Right kidney (tissue), 1 donor: Measurements from ENCODE around the gene SSBP3.
"Not testable (repeated sequence)": the region's sequence is repeated elsewhere in the genome, so short reads cannot be mapped to it uniquely, and the experiment has no call there.

Experiments
- DNase-seq: peaks from one replicate; pipeline ENCODE4 v3.0.0-alpha.2; 2016

The SSBP3 gene

DNA sequence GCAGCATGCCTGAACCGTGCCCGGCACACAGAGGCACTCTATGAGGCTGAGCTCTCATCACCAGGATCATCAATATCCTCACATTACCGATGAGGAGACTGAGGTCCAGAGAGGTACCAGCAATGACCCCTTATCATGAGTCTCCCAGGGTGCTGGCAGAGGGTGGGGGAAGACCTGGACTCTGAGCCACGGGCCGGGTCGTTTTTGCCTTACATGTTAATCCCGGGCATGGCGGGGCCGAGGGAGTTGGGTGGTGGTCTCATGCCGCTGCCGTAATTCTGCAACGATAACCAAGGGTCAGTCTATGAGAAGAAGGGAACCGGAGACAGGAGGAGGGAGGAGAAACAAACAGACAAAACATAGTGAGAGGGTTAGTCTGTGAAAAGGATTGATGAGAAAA, 163.2 kb downstream of the SSBP3 start:
- no peak for DNase-seq

GRCh38 chr1:54241364-54241763, 164.8 kb downstream of the SSBP3 start:
- DNase-seq, result no peak

GRCh38 chr1:54240741-54241335, 165.4 kb downstream of the SSBP3 start:
- no peak for DNase-seq

- DNase-seq, result no peak
Observed at GRCh38 chr1:54239631-54240031, 166.6 kb downstream of the SSBP3 start.

DNA sequence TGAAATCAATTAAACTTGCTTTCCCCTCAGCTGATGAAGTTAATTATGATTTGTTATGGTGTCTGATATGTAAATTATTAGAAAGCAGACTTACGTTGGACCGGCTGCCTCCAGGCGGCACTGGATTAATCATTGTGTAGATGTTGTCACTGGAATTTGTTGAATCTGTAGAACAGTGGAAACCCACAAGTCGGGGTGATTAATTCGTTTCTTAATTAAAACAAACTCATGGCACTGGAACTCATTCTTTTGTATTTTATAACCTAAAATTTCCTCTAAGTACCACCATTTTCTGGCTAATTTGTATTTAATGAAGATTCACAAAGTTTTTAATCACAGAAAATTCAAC, 167.2 kb downstream of the SSBP3 start:
- DNase-seq, result no peak

DNA sequence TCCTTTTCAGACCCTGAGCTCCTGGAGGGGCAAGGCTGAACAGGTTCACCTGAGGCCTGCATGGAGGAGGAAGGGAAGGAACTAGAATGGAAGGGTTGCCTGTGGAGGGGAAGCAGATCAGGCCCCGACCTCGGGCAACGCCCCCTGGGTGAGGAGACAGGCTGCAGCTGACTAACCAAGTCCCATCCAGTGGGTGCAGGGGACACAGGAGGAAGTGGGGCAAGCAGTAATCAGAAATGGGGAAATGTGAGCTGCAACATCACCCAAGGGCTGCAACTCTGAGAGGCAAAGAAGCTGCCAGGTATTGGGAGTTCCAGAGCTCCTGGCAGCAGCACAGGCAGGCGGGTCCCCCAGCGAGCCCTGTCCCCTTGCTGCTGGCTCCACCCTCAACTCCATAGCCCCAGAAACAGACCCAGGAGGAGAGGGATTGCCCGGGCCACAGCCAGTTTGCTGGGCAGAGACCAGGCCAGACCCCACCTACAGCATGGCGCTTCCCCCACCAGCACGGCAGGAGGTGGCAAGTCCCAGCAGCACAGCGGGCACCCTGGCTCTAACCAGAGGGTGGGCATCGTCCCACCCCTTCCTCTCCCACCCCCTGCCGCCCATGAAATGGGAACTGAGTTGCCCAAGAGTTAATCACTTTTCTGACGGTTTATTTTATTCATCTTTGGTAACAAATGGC, 167.7 kb downstream of the SSBP3 start:
- DNase-seq, result no peak

DNA sequence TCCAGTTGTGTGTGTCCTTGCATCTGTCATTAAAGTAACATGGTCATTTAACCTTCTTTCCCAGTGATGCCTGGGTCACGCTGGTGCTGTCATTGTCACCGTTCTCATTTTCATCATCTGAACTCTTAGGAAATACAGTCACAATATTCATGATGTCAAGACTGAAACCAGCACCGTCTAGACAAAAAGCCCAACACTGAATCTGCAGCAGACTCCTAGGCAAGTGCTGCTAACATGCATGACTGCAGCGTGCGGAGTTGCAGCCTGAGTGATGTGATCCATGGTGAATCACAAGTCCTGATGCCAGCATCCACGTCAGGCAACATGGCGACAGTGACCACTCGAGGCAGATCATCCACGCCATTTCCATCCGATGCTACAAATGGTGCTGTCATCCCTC, 168.6 kb downstream of the SSBP3 start:
- no peak for DNase-seq

- no peak for DNase-seq
Observed at GRCh38 chr1:54234284-54234683, 171.9 kb downstream of the SSBP3 start.

DNA sequence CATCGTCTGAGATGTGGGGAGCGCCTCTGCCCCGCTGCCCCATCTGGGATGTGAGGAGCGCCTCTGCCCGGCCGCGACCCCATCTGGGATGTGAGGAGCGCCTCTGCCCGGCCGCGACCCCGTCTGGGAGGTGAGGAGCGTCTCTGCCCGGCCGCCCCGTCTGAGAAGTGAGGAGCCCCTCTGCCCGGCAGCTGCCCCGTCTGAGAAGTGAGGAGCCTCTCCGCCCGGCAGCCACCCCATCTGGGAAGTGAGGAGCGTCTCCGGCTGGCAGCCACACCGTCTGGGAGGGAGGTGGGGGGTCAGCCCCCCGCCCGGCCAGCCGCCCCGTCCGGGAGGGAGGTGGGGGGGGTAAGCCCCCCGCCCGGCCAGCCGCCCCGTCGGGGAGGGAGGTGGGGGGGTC, 173.0 kb downstream of the SSBP3 start:
- DNase-seq, result not testable (repeated sequence)

- DNase-seq, result no peak
Observed at GRCh38 chr1:54230507-54231339, 175.5 kb downstream of the SSBP3 start.

- no peak for DNase-seq
Observed at GRCh38 chr1:54229281-54229891, 176.8 kb downstream of the SSBP3 start.

DNA sequence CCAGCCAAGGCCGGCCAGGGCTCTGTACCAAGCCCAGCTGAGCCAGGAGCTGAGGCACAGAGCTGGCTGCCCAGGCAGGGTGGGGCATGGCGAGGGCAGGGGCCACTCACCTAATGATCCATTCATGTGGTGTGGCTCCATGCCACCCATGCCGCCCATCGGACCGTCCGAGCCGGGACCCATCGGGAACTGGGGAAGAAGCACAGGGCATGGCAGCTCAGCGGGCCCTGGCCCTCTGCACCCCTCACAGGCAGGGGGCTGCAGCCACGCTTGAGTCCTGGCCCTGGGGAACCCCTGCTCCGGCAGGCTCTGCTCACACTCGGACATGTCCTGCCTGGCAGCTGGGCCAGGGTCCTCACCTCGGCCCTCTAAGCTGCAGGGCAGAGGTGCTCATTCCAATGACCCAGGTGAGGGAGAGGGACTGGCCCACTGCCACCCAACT, 177.5 kb downstream of the SSBP3 start:
- no peak for DNase-seq

GRCh38 chr1:54227891-54228310, 178.3 kb downstream of the SSBP3 start:
- DNase-seq, result no peak

GRCh38 chr1:54227091-54227602, 179.0 kb downstream of the SSBP3 start:
- DNase-seq, result no peak

- DNase-seq, result no peak
Observed at GRCh38 chr1:54225986-54226559, 180.1 kb downstream of the SSBP3 start.

DNA sequence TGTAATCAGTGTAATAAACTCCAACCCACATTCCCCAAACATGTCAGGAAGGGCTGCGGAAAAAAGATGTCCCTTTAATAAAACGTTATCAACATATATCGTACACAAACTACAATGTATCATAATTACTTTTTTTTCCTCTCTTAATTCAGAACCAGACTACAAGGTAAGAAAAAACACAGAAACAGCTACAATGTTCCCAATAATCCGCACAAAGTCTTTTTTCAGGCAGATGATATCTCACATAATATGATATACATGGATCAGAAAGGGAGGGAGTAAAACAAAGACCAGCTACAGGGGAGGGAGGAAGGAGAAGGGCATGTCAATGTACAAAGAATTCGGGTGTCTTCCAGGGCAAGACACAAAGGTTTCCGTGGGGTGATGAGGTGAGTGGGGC, 180.8 kb downstream of the SSBP3 start:
- DNase-seq, result no peak

DNA sequence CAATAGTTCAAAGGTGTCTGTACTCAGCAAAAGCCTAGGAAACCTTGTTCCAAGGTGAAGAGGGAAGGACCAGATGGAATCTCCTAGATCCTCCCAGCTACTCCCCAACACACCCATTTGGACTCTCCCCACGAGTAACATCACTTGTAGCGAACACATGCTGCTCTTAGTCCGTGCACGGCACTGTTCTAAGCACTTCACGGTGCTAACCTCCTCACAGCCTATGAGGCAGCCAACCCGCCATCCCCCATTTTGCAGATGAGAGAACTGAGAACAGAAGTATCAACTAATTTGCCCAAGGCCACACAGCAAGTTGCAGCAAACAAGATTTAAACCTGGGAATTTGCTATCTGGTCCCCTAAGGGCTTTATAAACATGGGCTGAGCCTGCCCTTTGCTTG, 182.0 kb downstream of the SSBP3 start:
- no peak for DNase-seq

DNA sequence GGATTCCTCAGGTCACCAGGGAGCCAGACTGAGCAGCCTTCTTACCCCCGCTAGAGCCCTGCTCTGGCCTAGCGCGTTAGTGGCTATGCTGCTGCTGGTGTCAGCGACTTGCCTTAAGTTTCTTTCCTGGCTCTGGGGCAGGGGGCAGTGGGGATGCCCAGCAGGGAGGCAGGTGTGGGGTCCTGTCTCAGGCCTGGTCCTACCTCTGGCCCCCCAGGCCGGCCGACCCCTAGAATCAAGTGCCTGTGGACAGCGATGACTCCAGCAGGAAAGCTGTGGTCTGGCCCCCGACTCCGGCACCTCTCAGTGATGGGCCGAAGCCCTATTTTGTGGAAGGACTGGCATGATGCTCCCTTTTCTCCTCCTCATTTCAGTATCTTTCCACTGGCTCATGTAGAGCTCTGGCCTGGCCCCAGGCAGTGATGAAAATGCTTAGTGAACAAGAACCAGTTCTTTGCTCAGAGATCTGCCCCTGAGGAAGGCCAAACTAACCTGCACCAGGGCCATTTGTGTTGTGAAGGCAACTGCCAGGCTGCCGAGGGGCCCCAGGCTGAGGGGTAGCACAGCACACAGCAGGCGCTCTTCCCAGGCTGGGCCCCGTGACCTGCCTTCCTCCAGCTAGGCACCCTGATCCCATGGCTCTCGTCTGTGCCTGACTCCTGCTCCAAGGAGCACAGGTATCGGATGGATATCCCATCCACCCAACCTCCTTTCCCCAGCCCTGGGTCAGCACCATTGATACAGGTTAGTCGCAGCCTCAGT, 182.6 kb downstream of the SSBP3 start:
- DNase-seq, result no peak

- no peak for DNase-seq
Observed at GRCh38 chr1:54222711-54223110, 183.5 kb downstream of the SSBP3 start.

DNA sequence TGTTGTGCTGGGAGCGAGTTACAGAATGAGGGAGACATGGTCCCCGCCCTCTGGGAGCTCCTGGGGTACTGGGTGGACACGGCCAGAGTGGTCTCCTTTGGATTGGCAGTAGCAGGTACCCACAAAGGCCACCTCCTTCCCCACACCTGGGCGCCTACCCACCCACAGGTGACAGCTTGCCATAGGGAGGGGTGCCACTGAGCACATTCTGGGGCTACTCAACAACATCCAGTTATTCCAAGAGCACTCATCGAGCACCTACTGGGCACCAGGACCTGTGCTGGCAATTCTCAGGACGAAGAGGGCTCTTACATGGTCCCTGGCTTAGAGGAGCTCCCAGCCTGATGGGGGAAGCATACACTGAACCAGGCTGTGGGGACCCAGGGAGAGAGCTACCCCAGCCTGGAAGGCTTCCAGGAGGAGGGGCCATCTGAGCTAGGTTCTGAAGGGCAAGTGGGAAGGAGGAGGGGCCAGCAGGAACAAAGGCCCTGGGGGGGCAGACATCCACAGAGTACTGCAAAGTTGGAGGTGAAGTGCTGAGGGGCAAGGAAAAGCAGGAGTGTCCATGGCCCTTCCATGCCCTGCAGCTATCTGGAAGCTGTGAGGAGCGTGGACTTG, 184.2 kb downstream of the SSBP3 start:
- DNase-seq, result no peak

DNA sequence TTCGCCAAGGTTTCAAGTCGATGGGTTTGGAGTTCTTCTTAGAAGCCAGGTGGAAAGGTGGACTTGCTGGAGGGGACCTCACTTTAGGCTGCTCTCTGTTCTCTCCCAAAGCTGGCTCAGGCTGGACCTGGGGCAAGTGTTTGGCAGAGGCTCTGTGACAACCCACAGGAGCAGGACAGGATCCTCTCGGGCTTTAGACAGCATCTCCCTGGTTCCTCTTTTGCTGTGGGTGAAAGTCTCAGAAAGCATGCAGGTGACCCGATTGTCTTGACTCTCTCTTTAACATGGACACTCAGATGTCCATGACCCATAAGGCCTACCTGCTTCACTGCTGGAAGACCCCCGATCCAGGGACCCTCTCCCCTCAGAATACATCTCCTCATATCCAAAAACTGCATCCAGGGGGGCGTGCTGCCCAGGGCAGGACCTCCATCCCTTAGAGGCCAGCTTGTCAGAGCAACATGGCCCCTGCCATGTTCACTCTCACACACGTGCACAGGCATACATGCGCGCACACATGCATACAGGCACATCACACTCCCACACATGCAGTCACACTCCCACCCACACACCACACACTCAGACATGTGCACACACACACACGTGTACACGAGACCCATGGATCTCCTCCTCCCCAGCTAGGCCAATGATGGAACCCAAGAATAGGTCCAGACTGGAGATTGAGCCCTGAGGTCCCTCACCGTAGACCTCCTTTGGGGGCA, 184.9 kb downstream of the SSBP3 start:
- no peak for DNase-seq
